ENCODE results near the gene BIN1. TPM values are rescaled to one million over a fixed set of nuclear protein-coding genes. Genes with fewer than 3 reads are reported as not detected.

BIN1 gene
- total RNA-seq, 1 donor from 2014 or later = 38.3 TPM

DNA sequence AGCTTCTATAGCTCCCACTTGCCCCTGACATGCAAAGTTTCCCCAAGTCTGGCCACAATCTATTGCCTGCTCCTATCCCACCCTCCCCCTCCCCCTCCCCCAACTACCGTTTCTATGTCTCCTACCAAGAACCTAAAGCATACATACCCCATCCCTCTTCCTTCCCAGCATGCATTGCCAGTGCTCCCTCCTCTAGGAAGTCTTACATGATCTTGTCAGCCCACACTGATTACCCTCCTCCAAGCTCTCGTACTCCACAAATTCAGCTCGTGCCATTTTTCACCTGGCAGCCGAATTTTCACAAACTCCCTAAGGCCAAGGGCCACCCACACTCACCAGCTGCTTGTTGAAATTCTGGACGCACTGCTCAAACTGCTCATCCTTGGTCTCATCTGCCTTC is 30.7 kb downstream of the BIN1 start:
- H3K27me3 Mint-ChIP-seq = no peaks in the 10 kb centered on the region
- H3K36me3 Mint-ChIP-seq (ENCODE audit: low read depth) = peaks cover 7% of the 10 kb centered on the region
- H3K4me1 Mint-ChIP-seq = peaks cover 41% of the 10 kb centered on the region
- intact Hi-C loops (cut with micrococcal nuclease) = loop anchor here (10.0 kb wide), 1 partner anchor 99 kb away; no protein-coding TSS in a partner anchor
- H3K9me3 Mint-ChIP-seq = no peaks in the 10 kb centered on the region
- no peak overlapping the region for H3K4me3 Mint-ChIP-seq
- no peak overlapping the region for H3K27ac Mint-ChIP-seq
- DNase-seq = no peak

DNA sequence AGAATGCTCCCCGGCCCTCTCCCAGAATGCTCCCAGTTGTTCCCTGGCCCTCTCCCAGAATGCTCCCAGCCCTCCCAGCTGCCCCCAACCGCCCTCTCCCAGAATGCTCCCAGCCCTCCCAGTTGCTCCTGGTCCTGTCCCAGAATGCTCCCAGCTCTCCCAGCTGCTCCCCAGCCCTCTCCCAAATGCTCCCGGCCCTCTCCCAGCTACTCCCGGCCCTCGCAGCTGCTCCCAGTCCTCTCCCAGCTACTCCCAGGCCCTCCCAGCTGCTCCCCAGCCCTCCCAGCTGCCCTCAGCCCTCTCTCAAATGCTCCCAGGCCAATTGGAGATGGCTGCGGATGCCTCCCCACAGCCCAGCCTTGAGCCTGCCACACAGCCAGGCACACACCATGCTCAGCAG is 31.1 kb downstream of the BIN1 start:
- no peak for DNase-seq
- intact Hi-C loops (cut with micrococcal nuclease) = loop anchor here (10.0 kb wide), 1 partner anchor 99 kb away; no protein-coding TSS in a partner anchor
- peaks cover 38% of the 10 kb centered on the region for H3K4me1 Mint-ChIP-seq
- H3K9me3 Mint-ChIP-seq = no peaks in the 10 kb centered on the region
- H3K27ac Mint-ChIP-seq = no peak overlapping the region
- H3K4me3 Mint-ChIP-seq = no peak overlapping the region
- peaks cover 10% of the 10 kb centered on the region for H3K36me3 Mint-ChIP-seq (ENCODE audit: low read depth)
- no peaks in the 10 kb centered on the region for H3K27me3 Mint-ChIP-seq

DNA sequence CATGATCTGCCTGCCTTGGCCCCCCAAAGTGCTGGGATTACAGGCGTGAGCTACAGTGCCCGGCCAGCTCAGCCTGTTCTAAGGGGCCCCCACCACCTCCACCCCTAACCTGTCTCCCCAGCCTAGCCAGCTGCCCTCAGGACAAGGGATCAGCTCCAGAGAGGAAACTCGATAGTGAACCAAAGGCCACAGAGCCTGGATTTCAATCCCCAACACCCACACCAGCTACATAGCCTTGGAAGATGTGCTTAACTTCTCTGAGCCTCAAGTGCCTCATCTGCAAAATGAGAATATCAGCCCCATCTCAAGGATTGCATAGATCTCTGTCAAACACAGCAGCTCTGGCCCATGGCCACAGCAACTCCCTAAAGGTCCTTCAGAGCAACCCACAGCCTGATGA is 32.0 kb downstream of the BIN1 start:
- DNase-seq = no peak
- Mint-ChIP-seq H3K4me1 (peaks cover 32% of the 10 kb centered on the region), H3K36me3 (ENCODE audit: low read depth) (peaks cover 16% of the 10 kb centered on the region), H3K27me3 (no peaks in the 10 kb centered on the region), H3K9me3 (no peaks in the 10 kb centered on the region), H3K4me3 (no peak overlapping the region), H3K27ac (peak overlapping the region; percentile 42)
- intact Hi-C loops (cut with micrococcal nuclease) = loop anchor here (10.0 kb wide), 1 partner anchor 100 kb away; no protein-coding TSS in a partner anchor

DNA sequence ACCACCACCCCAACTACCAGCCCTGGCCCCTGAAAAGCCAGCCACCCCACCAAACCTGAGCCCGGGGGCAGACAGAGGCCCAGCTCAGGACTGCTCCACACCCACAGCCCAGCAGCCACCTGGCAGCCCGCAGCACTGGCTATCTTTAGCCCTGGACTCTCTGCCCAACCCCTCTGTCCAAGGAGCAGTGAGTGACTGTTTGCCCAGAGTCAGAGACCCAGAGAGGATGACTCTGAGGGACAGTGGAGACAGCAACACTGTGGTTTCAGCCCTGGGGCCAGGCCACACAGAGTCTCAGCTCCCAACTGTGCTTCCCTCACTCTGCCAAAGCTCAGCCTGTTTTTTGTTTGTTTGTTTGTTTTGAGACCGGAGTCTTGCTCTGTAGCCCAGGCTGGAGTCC is 32.6 kb downstream of the BIN1 start:
- no peaks in the 10 kb centered on the region for H3K27me3 Mint-ChIP-seq
- intact Hi-C loops (cut with micrococcal nuclease) = loop anchor here (10.0 kb wide), 1 partner anchor 100 kb away; no protein-coding TSS in a partner anchor

DNA sequence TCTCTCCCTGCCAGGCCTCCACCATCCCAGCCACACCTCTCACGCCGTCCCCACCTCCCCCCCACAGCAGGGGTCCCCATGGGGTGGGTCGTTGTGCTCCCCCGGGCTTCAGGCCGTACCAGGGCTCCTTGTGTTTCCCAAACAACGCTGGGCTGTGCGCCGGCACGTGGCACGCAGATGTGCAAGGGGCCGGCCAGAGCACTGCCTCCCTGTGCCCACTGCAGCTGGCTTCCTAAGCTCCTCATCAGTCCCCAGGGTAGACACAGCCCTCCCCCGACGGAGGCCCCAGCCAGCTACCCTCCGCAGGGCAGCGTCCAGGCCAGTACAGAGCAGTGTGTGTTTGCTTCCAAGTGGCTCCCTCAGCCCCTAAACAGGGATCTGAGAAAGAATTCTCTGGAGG is 34.0 kb downstream of the BIN1 start:
- no peaks in the 10 kb centered on the region for H3K27me3 Mint-ChIP-seq
- H3K4me1 Mint-ChIP-seq = peaks cover 18% of the 10 kb centered on the region
- H3K36me3 Mint-ChIP-seq (ENCODE audit: low read depth) = peaks cover 18% of the 10 kb centered on the region
- intact Hi-C loops (cut with micrococcal nuclease) = loop anchor here (10.0 kb wide), 1 partner anchor 102 kb away; no protein-coding TSS in a partner anchor
- H3K4me3 Mint-ChIP-seq = no peak overlapping the region
- no peaks in the 10 kb centered on the region for H3K9me3 Mint-ChIP-seq
- no peak overlapping the region for H3K27ac Mint-ChIP-seq
- DNase-seq = no peak

More for the DNA sequence above, 32.6 kb downstream of the BIN1 start:
- Mint-ChIP-seq H3K4me1 (peaks cover 26% of the 10 kb centered on the region), H3K4me3 (no peak overlapping the region), H3K9me3 (no peaks in the 10 kb centered on the region), H3K27ac (peak overlapping the region; percentile 42), H3K36me3 (ENCODE audit: low read depth) (peaks cover 16% of the 10 kb centered on the region)
- DNase-seq = no peak

DNA sequence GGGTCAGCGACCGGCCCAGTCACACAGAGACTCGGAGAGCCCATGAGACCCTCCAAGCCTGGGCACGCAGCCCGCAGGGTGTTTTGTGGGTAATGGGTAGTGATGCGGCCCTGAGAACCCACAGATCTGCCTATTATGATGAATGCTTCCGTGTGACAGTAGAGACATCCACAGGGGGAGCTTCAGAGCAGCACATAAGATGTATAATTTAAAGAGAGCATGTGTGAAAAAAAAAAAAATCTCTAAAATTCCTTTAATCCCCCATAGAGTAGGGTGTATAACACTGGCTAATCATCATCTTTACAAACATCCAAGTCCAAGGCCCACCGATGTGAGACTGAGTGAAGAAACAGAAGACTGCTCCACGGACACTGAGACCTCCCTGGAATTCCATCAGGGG is 34.6 kb downstream of the BIN1 start:
- H3K27ac Mint-ChIP-seq = no peak overlapping the region
- H3K36me3 Mint-ChIP-seq (ENCODE audit: low read depth) = peaks cover 21% of the 10 kb centered on the region
- peaks cover 17% of the 10 kb centered on the region for H3K4me1 Mint-ChIP-seq
- no peaks in the 10 kb centered on the region for H3K9me3 Mint-ChIP-seq
- H3K27me3 Mint-ChIP-seq = no peaks in the 10 kb centered on the region
- H3K4me3 Mint-ChIP-seq = no peak overlapping the region
- intact Hi-C loops (cut with micrococcal nuclease) = loop anchor here (10.0 kb wide), 1 partner anchor 102 kb away; no protein-coding TSS in a partner anchor
- DNase-seq = no peak

DNA sequence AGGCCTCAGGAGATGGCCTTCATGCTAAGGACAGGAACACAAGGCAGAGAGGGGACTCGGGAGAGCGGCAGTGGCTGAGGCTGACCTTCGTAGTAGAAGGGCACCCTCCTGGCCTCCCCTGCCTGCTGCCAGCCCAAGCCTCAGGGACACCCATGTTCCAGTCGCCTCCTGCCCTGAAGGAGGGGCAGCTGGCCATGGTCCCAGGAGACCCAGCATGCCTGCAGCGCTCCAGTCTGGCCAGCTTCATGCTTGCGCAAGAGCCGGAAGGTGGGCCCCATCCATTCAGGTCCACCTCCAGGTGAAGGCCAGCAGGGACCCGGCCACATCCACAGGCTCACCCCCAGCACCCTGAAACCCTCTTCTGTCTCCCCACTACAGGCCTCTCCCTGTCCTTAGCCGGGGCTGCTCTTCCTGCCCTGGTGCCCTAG is 35.0 kb downstream of the BIN1 start:
- Mint-ChIP-seq H3K27ac (no peak overlapping the region), H3K36me3 (ENCODE audit: low read depth) (peaks cover 23% of the 10 kb centered on the region), H3K9me3 (no peaks in the 10 kb centered on the region), H3K4me1 (peaks cover 14% of the 10 kb centered on the region), H3K4me3 (no peak overlapping the region), H3K27me3 (no peaks in the 10 kb centered on the region)
- intact Hi-C loops (cut with micrococcal nuclease) = loop anchor here (10.0 kb wide), 1 partner anchor 103 kb away; no protein-coding TSS in a partner anchor
- no peak for DNase-seq

DNA sequence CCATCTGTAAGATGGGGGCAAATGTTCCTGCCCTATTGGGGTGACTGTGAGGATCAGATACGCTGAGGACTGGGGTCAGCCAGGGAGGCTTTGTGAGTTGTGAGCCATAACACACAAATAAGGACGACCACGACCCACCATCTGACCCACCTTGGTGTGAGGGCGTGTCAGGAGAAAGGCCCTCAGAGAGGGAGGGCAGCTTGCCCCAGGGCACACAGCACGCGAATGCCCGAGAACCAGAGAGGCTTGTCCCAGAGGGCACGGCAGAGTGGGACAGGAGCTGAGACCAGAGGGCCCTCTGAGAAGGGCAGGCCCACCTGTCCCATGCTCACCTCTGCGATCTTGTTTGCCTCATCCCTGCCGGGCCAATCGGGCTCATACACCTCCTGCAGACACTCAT is 36.7 kb downstream of the BIN1 start:
- Mint-ChIP-seq H3K4me1 (peaks cover 18% of the 10 kb centered on the region), H3K4me3 (no peak overlapping the region), H3K27me3 (no peaks in the 10 kb centered on the region), H3K9me3 (no peaks in the 10 kb centered on the region), H3K27ac (no peak overlapping the region), H3K36me3 (ENCODE audit: low read depth) (peaks cover 24% of the 10 kb centered on the region)
- no peak for DNase-seq
- intact Hi-C loops (cut with micrococcal nuclease) = loop anchor here (10.0 kb wide), 1 partner anchor 105 kb away; no protein-coding TSS in a partner anchor

DNA sequence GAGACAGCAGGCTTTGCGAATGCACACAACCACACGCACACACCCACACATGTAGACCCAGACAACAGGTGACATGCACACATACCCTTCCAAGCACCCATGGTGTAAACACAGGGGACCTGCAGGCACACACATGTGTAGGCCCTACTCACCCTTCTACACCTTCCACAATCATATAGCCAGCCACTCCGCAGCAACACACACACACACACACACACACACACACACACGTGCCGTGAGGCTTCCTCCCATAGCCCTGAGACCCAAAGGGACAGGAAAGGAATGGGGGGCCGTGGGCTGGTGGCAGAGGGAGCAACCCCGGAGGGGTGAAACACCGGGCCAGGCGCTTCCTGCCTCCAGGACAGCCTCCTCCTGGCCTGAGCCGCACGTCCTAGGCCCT is 37.4 kb downstream of the BIN1 start:
- no peak overlapping the region for H3K27ac Mint-ChIP-seq
- peaks cover 25% of the 10 kb centered on the region for H3K36me3 Mint-ChIP-seq (ENCODE audit: low read depth)
- H3K4me1 Mint-ChIP-seq = peaks cover 19% of the 10 kb centered on the region
- intact Hi-C loops (cut with micrococcal nuclease) = no loop called here
- no peaks in the 10 kb centered on the region for H3K9me3 Mint-ChIP-seq
- no peaks in the 10 kb centered on the region for H3K27me3 Mint-ChIP-seq
- H3K4me3 Mint-ChIP-seq = no peak overlapping the region
- no peak for DNase-seq

DNA sequence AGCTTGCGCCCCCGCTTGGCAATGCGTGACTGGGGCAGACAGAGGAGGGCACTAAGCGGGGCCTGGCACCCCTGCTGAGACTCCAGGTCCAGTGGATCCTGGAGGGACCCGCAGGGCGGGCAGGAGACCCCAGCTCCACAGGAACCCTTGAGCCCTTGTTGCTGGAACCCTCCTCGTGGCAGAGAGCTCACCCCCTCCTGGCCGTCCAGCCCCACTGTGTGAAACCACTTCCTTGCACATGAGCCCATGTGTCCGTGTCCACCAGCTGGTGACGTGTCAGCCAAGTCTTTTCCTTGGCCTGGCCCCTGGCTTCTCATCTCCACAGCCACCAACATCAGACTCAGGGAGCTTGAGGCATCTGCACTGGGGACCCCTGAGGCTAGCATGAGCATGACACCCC is 38.0 kb downstream of the BIN1 start:
- no peak overlapping the region for H3K4me3 Mint-ChIP-seq
- no peak for DNase-seq
- no peak overlapping the region for H3K27ac Mint-ChIP-seq
- peaks cover 19% of the 10 kb centered on the region for H3K4me1 Mint-ChIP-seq
- peaks cover 27% of the 10 kb centered on the region for H3K36me3 Mint-ChIP-seq (ENCODE audit: low read depth)
- intact Hi-C loops (cut with micrococcal nuclease) = no loop called here
- H3K27me3 Mint-ChIP-seq = no peaks in the 10 kb centered on the region
- no peaks in the 10 kb centered on the region for H3K9me3 Mint-ChIP-seq

DNA sequence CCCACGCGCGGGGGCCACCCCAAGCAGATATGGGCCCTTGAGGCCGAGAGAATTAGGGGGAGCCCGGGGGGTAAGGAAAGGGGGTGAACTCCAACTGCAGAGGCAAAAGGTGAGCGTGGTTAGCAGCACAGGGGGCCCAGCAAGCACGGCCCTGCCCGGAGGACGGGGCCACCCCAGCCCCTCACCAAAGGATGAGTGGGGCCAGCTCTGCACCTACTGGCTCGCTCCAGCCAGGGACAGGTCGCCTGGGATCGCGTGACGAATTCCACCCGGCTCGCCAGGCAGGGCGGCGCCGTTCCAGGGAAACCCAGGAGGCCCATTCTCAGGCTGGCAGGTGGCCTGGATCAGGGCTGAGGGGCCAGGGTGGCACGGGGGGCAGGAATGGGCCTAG is 38.6 kb downstream of the BIN1 start:
- intact Hi-C loops (cut with micrococcal nuclease) = loop anchor here (1.0 kb wide), 1 partner anchor 39 kb away; the partner anchor contains the start of gene BIN1
- Mint-ChIP-seq H3K27ac (no peak overlapping the region), H3K36me3 (ENCODE audit: low read depth) (peaks cover 28% of the 10 kb centered on the region), H3K9me3 (no peaks in the 10 kb centered on the region), H3K4me1 (peaks cover 18% of the 10 kb centered on the region), H3K27me3 (no peaks in the 10 kb centered on the region), H3K4me3 (no peak overlapping the region)
- DNase-seq = no peak

DNA sequence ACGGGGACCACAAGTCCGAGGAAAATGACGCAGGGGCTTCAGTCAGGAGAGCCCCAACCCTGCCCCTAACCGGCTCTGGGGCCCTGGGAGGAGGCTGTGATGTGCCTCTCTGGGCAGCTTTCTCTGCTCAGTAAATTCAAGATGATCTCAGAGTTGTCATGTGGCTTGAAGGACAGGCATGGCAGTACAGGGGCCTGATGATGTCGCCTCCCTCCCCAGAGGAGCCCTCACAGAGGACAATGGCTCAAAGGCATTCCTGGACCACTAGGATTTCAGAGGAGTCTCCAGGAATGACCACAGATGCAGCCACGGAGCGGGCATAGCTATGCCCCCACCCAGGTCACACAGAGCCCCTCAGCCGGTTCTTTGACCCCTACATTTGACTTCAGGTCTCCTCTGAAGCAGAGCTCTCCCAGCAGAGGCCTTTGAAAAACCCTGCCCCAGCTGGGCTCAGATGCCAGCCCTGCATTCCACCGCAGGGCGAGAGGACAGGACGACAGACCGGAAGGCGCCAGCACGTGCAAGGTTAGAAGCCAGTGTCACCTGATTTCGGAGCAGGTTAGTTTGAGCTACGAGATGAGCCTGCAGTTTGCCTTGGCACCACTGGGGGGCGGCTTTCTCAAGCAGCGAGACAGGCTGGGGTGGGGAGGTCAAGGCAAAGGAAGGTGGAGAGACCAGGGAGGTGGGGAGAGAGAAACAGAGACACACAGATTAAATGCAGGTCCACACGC is 39.2 kb downstream of the BIN1 start:
- Mint-ChIP-seq H3K27me3 (no peaks in the 10 kb centered on the region), H3K4me3 (no peak overlapping the region), H3K4me1 (peaks cover 18% of the 10 kb centered on the region), H3K9me3 (no peaks in the 10 kb centered on the region), H3K36me3 (ENCODE audit: low read depth) (peaks cover 33% of the 10 kb centered on the region), H3K27ac (peak overlapping the region; percentile 45)
- peak; percentile 89 for DNase-seq
- intact Hi-C loops (cut with micrococcal nuclease) = loop anchor here (1.0 kb wide), 1 partner anchor 40 kb away; the partner anchor contains the start of gene BIN1

DNA sequence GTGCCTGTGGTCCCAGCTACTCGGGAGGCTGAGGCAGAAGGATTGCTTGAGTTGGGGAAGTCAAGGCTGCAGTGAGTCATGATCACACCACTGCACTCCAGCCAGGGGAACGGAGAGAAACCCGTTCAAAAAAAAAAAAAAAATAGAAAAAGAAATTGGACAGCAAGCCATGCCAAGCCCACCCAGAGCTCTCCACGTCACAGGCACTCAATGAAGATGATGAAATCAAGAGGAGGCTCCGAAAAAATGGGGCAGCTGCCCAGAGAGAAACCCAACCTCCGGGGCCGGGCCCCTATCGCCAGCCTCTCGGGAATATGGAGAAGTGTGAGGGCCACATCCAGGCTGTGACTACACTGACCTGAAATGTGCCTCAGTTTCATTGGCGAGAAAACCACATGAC is 40.0 kb downstream of the BIN1 start:
- Mint-ChIP-seq H3K27ac (no peak overlapping the region), H3K4me1 (peaks cover 18% of the 10 kb centered on the region), H3K4me3 (no peak overlapping the region), H3K9me3 (no peaks in the 10 kb centered on the region), H3K36me3 (ENCODE audit: low read depth) (peaks cover 38% of the 10 kb centered on the region), H3K27me3 (no peaks in the 10 kb centered on the region)
- DNase-seq = no peak
- intact Hi-C loops (cut with micrococcal nuclease) = no loop called here

DNA sequence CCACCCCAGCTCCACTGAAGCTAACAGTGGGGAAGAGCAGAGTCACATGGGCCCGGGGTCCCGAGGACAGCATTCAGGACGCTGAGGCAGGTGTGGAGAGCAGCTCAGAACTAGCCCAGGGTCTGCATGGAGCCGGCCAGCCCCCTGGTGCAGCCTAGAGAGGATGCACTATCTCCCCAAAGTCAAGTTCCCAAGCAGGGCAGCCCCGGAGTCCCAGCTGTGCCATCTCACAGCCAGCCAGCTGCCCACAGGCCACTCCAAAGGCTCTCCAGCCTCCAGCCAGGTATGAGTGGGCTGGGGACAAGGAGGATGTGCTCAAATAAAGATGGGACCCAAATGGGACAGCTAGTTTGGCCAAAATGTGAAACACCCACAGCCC is 41.0 kb downstream of the BIN1 start:
- intact Hi-C loops (cut with micrococcal nuclease) = loop anchor here (1.0 kb wide), 1 partner anchor 13 kb away; no protein-coding TSS in a partner anchor
- H3K36me3 Mint-ChIP-seq (ENCODE audit: low read depth) = peaks cover 40% of the 10 kb centered on the region

More for the DNA sequence above, 41.0 kb downstream of the BIN1 start:
- peaks cover 18% of the 10 kb centered on the region for H3K4me1 Mint-ChIP-seq
- H3K27me3 Mint-ChIP-seq = no peaks in the 10 kb centered on the region
- no peak for DNase-seq
- H3K27ac Mint-ChIP-seq = peak overlapping the region; percentile 86
- no peak overlapping the region for H3K4me3 Mint-ChIP-seq
- no peaks in the 10 kb centered on the region for H3K9me3 Mint-ChIP-seq

All from activated CD4-positive, alpha-beta T cell treated with anti-CD3 and anti-CD28 coated beads, Interleukin-2, amount 10 ng/mL, durations not matched to agents 24 days and 14 days (primary cell).